GM12873 (cell line): Measurements from ENCODE around the gene LRMDA.

Source experiments
- CTCF ChIP-seq: IDR thresholded peaks from 2 replicates; pipeline ENCODE4 v1.5.1; 2012; ENCODE audit warnings: low read depth, mild to moderate bottlenecking, moderate library complexity, low read length, control low read depth; ENCODE audit not compliant: insufficient read depth; ENCODE audit errors: missing control alignments

LRMDA gene

GRCh38 chr10:75663947-75664664, 232.7 kb downstream of the LRMDA start:
- TF ChIP-seq CTCF = no peak

- no peak for TF ChIP-seq CTCF
Observed at GRCh38 chr10:75664968-75665367, 233.5 kb downstream of the LRMDA start.

GRCh38 chr10:75665707-75666106, 234.3 kb downstream of the LRMDA start:
- no peak for TF ChIP-seq CTCF

GRCh38 chr10:75672111-75672671, 240.8 kb downstream of the LRMDA start:
- no peak for TF ChIP-seq CTCF

- no peak for TF ChIP-seq CTCF
Observed at GRCh38 chr10:75672842-75673241, 241.4 kb downstream of the LRMDA start.

- no peak for TF ChIP-seq CTCF
Observed at GRCh38 chr10:75677541-75677940, 246.1 kb downstream of the LRMDA start.

GRCh38 chr10:75678527-75678926, 247.1 kb downstream of the LRMDA start:
- no peak for TF ChIP-seq CTCF
